Measurements from ENCODE around the gene GABRG3.

GABRG3 gene

DNA sequence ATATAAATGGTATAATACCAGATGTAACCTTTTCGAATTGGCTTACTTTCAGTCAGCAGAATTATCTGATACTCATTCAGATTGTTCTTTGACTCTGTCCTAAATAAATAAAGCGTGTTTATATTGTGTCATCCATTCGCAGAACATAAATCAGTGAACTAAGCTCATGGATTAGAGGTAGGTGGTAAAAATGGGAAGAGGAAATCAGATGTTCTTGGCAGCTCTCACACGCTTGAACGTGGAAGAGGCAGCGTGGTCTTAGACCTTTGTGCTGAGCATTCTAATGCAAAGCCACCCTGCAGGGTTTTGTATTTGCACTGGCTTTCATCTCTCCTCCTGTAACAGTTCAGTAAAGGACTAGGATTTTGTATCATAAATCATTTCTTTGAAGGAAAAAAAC lies 441.4 kb downstream of the GABRG3 start:
- DNase-seq (ENCODE audit: low read depth in 2 of 2), result no peak

DNA sequence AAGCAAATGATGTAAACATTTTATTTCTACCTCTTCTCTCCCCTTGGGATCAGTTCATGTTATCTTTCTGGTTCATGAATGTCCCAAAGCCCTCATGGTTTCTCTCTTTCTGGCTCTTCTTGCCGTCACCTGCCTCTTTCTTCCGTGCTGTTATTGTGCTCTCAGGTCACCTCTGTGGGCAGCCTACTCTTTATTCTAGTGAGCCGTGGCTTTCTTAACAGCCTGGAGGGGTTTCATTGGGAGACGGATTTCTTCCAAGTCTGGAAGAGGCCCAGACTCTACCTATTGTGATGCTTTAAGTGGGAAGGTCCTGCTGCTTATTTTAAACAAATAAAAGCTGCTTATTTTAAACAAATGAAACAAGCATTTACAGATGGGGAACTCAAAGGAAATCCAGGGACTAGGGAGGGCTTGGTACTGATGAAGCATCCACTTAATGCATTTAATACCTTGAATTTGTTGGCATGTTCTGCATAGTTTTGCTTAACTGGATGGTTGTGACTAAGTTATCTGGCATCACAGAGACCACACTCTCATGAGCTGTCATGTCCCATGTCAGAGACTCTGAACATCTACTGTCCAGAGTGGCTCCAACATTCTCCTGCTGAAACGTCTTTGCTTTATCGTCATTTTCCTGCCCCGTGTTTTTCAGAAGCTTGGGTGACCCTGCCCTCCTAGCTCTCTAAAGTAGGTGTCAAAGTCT lies 443.3 kb downstream of the GABRG3 start:
- no peak for DNase-seq (ENCODE audit: low read depth in 2 of 2)

DNA sequence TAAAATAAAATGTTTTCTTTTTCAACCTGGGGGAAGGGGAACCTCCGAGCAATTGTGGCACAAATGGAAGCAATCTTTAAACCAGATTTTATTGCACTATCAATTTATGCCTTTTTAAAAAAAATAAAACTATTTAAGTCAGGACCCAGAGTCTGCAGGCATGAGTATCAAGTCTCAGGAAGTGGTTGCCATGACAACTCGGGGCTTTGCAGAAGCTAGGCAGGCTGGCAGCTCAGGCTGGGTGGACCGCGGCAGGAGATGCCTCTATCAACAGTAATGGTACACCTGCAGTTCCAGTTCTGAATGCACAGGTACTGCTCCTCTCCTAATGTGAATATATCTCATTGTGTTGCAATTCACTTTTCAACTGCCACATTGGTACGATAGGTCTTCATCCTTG lies 447.7 kb downstream of the GABRG3 start:
- no peak for DNase-seq (ENCODE audit: low read depth in 2 of 2)

- DNase-seq (ENCODE audit: low read depth in 2 of 2), result no peak
These were observed 452.0 kb downstream of the GABRG3 start for GRCh38 chr15:27422997-27423396.

GRCh38 chr15:27426805-27427204 lies 455.8 kb downstream of the GABRG3 start:
- no peak for DNase-seq (ENCODE audit: low read depth in 2 of 2)

DNA sequence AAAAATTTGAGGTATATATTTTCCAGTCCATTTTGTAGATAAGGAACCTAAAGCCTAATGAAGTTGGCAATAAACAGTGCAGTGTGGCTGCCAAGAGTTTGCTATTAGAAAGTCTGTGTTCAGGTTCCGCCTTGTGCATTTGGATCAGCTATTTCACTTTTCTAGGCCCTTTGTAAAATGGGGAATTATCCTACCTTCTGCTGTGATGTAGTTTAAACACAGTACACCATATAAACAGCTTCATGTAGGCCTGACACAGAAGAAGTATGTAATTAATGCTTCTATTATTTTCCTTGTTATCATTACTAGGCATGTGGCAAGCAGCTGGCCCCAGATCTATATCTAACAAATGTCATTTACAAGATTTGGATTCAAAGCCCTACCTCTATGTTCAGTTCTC lies 456.3 kb downstream of the GABRG3 start:
- no peak for DNase-seq (ENCODE audit: low read depth in 2 of 2)

GRCh38 chr15:27428151-27428550 lies 457.2 kb downstream of the GABRG3 start:
- no peak for DNase-seq (ENCODE audit: low read depth in 2 of 2)

DNA sequence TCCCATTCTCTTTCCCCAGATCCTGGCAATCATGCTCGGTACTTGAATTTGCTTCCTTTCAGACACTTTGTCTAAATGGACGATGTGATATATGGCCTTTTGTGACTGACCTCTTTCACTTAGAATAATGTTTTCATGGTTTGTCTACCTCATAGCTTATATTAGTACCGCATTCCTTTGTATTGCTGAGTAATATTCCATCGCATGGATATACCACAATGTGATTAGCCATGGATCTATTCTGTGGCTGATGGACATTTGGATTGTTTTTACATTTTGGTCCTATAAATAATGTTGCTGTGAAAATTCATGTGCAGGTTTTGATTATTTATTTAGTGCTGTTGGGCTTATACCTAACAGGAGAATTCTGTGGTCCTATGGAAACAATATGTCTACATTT lies 458.6 kb downstream of the GABRG3 start:
- DNase-seq (ENCODE audit: low read depth in 2 of 2), result no peak

DNA sequence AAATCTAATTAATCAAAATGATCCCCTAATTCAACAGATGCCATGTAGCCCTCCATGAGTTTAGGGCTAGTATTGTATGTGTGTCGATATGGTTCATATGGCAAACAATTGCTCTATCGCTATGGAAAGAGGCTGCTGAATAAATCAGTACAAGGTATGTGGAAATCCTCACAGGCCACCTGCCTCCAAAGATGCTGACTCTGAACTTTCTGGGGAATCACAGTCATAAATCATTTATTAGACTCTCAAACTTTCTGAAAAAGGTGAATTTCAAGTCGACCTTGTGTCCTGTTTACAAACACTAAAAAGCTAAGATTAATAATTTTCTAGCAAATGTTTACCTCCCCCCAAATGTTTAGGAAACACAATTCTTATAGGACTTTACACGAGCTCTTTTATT lies 462.6 kb downstream of the GABRG3 start:
- no peak for DNase-seq (ENCODE audit: low read depth in 2 of 2)

DNA sequence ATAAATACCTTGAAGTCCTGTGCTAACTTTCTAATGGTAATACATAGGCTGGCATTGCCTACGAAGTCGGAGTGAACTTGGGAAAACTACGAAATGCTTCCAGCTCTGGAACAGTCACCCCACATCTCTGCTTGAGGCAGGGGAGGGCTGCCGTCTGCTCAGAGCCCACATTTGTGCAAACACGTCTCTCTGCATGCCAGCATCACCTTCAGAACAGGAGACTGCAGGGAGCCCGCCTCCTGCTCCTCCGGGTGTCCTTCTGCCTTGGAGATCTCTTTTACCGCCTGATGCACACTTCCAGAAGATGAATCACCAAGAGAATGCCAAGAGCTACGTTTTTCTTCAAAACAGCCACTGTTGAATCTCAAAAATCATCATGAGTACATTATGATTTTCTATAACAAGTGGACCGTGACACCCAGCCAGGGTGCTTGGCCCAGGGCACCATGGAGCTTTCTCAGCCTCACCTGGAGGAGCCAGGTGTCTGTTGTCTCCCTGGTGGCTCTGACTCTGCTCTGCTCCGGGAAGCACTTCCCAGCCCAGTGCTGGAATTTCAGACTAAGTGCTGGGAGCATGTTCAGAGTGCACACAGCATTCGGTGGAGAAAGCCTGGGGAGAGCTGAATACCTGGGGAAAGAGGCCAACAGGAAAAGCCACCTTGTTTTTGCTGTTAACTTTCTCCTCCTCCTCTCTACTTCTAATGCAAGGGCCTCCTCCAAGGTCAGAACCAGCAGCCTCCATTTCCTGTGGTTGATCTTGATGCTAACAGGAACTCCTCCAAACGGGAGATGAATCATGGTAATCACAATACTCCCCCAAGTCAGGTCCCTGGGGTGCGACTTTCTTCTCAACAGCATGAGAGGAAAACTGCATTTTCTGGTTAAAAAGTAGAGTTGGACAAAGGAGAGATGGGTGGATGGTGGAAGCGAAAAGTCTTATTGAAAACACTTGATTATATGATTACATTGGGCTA lies 467.7 kb downstream of the GABRG3 start:
- DNase-seq (ENCODE audit: low read depth in 2 of 2), result no peak

GRCh38 chr15:27441120-27441519 lies 470.1 kb downstream of the GABRG3 start:
- DNase-seq (ENCODE audit: low read depth in 2 of 2), result no peak

DNA sequence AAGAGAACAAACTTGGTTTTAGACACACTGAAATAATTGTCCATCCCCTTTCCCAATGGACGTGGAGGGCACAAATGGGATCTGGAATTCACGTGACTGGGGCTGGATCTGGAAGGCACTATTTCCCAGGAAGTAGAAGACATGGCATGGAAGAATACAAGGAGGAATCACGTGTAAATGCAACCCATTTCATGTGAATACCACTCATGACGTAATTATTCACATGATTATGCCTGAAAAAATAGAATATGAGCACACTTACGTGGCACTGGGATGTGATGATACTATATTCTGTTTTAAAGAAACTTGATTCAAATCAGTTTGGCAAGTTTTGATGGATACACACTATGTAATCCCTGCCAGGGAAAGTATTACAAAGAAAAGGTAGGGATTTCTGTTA lies 477.3 kb downstream of the GABRG3 start:
- DNase-seq (ENCODE audit: low read depth in 2 of 2), result no peak

DNA sequence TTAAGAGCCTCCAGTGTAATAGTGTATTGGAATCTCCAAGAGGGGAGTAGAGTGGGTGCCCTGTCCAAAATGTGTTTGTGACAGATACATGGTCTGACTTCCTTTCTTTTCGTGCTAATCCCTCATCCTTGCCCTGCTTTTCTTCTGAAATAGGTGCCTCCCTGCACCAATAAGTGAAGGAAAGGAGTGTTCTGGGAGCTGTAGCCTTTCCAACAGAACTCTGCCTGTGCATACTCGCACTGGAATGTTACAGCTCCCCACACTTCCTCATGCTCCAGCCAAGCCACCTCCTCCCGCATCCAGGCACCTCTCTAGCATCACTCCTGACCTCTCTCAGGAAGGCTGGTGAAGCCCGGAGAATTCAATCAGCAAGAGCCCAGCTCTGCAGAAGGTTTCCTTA lies 478.0 kb downstream of the GABRG3 start:
- no peak for DNase-seq (ENCODE audit: low read depth in 2 of 2)

GRCh38 chr15:27449941-27450340 lies 479.0 kb downstream of the GABRG3 start:
- DNase-seq (ENCODE audit: low read depth in 2 of 2), result no peak

DNA sequence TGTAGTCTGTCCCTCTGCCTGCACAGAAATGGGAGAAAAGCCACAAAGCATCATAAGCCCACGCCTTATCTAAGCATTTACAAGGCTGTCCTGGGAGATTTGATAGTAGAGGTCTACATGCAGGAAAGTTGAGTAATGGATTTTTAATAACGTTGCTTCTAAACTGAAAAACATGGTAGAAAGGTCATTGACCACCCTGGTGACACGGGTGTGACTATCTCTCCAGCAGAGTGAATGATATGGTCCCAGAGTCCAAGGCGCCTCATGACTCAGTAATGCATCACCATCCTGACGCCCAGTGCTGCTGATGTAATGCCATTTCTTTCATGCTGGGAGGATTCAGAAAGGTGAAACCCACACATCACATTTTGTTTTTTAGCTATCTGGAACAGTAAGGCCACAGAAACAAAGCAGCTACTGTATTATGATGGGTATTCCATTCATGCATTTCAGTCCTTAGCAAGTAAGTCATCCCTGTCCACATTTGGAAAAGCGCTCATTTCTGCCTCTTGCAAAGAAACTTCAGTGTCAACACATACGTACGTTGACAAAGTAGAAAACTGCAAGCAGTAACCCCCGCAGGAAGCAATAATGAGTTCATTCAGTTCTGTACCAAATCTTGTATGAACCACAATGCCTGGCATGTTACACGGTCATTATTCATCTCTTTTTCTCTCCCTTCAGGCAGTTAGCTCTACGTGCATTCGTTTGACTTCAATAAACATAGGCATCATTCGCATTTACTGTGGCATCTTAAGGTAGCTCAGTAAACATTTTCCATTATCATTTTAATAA lies 483.5 kb downstream of the GABRG3 start:
- DNase-seq (ENCODE audit: low read depth in 2 of 2), result no peak

DNA sequence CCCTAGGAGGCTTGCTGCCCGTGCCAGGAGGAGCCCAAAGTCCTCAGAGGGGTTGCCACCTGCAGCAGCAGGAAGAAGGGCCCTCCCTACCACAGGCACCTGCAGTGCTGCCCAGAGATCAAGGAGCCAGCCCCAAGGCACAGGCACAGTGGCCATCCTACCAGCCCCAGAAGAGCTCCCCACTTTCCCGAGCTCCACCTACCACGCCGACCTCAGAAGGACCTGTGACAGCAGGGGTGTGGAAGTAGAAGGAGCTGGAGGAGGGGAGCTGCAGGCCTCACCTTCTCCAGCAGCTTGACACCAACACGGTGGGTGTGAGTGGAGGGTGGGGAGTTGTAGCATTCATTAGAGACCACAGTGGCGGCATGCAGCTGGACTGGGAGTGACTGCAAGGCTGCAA lies 485.8 kb downstream of the GABRG3 start:
- DNase-seq (ENCODE audit: low read depth in 2 of 2), result no peak

DNA sequence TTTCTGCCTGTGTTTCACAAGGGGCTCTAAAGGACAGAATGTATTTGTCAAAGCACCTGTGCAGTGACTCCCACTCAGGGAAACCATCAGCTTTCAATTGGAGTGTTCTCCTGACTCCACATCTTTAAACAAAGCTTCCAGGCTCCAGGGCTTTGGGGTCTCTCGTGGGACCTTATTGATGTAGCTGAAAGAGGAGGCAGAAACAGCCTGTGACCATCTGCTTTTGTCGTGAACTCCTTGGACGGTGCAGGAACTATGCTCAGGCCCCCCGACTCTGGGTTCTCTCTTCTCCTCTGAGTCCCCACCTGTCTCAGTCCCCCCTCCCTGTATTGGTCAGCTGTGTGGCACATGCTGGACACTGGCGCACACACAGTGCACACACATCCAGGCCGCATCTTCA lies 486.8 kb downstream of the GABRG3 start:
- no peak for DNase-seq (ENCODE audit: low read depth in 2 of 2)

DNA sequence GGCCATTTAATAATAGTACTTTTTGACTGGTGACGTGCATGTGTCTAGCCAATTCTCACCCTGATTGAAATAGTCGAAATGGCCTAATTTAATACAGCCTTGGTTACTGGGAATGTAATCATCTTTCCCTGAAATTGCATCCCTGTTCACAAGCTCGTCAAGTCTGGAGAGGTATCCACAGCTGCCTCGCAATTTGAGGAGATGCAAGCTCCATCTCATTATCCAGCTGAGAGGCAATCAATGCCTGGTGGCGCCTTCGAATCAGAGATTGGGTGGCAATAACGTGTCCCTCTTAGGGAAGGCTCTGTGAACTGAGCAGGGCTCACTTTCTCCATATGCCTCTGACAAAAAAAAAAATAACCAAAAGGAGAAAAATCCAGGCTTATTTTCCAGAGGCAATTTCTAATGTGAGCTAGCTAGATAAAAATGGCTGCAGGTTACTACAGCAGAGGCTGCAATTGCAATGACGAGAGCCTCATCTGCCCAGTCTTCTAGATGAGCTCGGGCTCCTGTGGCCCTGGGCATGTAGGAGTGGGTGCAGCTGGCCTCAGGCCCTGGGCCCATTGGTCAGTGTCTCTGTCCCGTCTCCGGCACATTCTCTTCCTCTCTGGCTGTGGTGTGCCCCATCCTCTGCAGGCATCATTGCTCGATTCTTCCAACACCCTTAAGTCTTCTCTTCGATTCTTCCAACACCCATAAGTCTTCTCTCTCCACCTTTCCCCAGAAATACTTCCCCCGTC lies 487.5 kb downstream of the GABRG3 start:
- DNase-seq (ENCODE audit: low read depth in 2 of 2), result no peak

DNA sequence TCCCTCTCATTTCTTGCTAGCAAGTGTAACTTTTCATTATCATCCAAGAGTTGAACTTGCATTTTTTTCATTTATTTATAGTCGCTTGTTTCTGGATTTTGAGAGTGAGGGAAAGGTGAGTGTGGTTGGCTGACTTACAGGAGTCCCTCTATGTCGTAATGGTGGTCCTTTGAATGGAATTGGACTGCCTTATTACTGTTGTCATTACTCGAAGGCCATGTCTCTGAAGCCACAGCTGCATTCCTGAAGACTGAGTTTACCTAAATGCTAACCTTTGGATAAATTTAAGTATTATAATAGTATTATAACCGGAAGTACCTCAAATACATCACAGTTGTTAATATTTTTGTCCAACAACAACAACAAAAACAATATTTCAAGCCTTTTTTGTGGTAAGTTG lies 488.9 kb downstream of the GABRG3 start:
- no peak for DNase-seq (ENCODE audit: low read depth in 2 of 2)

DNA sequence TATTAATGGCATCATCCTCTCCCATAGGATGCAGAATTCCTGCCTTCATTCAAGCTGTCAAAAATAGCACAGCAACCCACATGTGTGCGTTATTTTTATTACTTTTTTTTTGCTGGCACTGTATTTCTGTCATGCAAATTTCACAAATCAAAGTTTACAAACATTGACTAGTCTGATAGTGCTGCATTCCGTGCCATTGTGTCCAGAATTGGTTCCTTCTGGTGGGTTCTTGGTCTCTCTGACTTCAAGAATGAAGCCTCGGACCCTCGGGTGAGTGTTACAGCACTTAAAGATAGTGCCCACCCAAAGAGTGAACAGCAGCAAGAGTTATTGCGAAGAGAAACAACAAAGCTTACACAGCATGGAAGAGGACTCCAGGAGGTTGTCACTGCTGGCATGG lies 490.2 kb downstream of the GABRG3 start:
- no peak for DNase-seq (ENCODE audit: low read depth in 2 of 2)

- DNase-seq (ENCODE audit: low read depth in 2 of 2), result no peak
These were observed 492.6 kb downstream of the GABRG3 start for GRCh38 chr15:27463525-27464088.

Measured in stimulated activated CD8-positive, alpha-beta memory T cell treated with anti-CD3 and anti-CD28 coated beads, Interleukin-2, amount 100 ng/mL, for 1 hour (primary cell).